Suprapubic skin (tissue), 3 donors: ENCODE data around the gene CRB1.
"Not testable (repeated sequence)": the region's sequence is repeated elsewhere in the genome, so short reads cannot be mapped to it uniquely, and the experiment has no call there.

ENCODE experiments used
- CTCF ChIP-seq, 2 donors: fragments of 200-600 bp in 1 of 2; fragments of 450-650 bp in 1 of 2; sonication (generic) in 1 of 2; IDR thresholded peaks; one replicate each; pipeline ENCODE4 v1.5.1; 2016 to 2019; ENCODE audit warnings: antibody characterized with exemption in 2 of 2, mild to moderate bottlenecking in 1 of 2, moderate library complexity in 1 of 2
- POLR2A ChIP-seq, 2 donors: fragments of 450-650 bp; IDR thresholded peaks; one replicate each; pipeline ENCODE4 v1.6.1; 2017; ENCODE audit warnings: antibody characterized with exemption in 2 of 2, mild to moderate bottlenecking in 2 of 2, moderate library complexity in 2 of 2

- not testable (repeated sequence) for TF ChIP-seq CTCF, POLR2A (IDR thresholded peaks at IDR 0.05)
Measured at GRCh38 chr1:197404774-197405173, 136.7 kb downstream of the CRB1 start.
